ENCODE data around the gene CLOCK. TPM values are rescaled to one million over a fixed set of nuclear protein-coding genes. Genes with fewer than 3 reads are reported as not detected.

CLOCK gene
- total RNA-seq, 1 donor = 8.2 TPM

DNA sequence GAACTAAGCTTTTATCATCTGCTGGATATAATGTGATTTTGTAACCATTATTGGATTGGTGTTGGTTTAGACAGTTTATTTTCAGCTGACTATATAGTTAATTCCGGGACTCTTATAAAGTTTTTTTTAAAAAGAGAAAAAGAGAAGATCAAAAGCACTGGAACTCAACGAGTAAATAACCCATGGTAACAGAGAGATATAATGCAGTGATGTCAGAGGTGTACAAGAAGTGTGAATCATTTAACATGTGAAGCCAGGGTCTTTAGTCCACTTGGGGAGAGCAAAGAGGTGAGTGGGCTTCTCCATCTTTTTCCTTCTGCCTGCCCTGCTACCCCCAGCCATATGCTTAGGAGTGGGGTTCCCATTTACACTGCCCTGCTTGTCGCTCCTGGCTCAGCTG is 147.7 kb downstream of the CLOCK start:
- Histone ChIP-seq H3K4me3 (ENCODE audit: low read length) (no peak overlapping the region), H3K9me3 (ENCODE audit: low read depth, low read length) (no peaks in the 10 kb centered on the region), H3K4me1 (ENCODE audit: insufficient read depth, low read length) (peaks cover 39% of the 10 kb centered on the region), H3K27me3 (ENCODE audit: insufficient read depth, low read length) (no peaks in the 10 kb centered on the region)

DNA sequence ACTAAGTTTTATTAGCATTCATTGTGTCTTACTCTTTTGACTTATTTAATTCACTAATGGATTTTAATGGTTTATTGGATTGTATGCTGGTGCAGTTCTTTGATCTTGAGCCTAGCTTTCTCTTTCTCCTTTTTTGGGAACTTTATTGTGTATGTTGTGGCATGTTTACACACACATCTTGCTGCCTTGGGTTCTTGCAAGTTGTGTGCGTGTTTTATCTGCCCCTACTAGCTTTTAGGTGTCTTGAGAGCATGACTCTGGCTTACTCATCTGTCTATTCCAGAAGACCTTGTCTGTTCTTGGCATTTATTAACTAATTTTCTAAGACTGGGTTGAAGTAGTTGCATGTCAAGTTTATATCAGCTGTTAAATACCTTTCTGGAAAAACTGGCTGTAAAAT is 148.2 kb downstream of the CLOCK start:
- peak overlapping the region; percentile 93 for H3K4me3 ChIP-seq (ENCODE audit: low read length)
- no peaks in the 10 kb centered on the region for H3K27me3 ChIP-seq (ENCODE audit: insufficient read depth, low read length)
- peaks cover 39% of the 10 kb centered on the region for H3K4me1 ChIP-seq (ENCODE audit: insufficient read depth, low read length)
- H3K9me3 ChIP-seq (ENCODE audit: low read depth, low read length) = no peaks in the 10 kb centered on the region

DNA sequence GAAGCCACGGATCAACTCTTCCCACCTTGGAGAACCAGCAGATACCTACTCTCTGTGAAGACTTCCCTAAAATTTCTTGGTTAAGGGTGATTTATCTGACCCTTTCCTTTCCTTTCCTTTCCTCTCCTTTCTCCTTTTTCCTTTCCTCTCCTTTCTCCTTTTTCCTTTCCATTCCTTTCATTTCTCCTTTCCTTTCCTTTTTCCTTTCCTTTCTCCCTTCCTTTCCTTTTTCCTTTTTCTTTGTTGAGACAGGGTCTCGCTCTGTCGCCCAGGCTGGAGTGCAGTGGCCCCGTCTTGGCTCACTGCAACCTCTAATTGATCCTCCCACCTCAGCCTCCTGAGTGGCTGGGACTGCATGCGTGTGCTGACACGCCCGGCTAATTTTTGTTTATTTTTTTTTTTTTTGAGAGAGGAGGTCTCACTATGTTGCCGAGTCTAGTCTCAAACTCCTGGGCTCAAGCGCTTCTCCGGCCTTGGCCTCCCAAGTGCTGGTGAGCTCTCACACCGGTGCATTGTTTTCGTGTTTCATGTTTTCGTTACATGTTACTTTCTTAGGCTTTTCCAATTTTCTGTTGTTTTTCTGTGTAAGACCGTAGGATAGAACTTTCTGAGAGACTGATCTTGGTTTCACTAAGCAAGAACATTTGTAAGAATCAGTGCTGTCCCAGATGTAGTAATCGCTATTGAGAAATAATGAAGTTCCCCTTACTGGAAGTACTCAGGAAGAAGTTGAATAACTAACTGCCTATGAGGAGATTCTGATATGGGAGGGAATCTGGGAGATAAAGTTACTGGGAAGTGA is 149.0 kb downstream of the CLOCK start:
- H3K4me3 ChIP-seq (ENCODE audit: low read length) = peak overlapping the region; percentile 93
- peaks cover 39% of the 10 kb centered on the region for H3K4me1 ChIP-seq (ENCODE audit: insufficient read depth, low read length)
- H3K9me3 ChIP-seq (ENCODE audit: low read depth, low read length) = no peaks in the 10 kb centered on the region
- no peaks in the 10 kb centered on the region for H3K27me3 ChIP-seq (ENCODE audit: insufficient read depth, low read length)

DNA sequence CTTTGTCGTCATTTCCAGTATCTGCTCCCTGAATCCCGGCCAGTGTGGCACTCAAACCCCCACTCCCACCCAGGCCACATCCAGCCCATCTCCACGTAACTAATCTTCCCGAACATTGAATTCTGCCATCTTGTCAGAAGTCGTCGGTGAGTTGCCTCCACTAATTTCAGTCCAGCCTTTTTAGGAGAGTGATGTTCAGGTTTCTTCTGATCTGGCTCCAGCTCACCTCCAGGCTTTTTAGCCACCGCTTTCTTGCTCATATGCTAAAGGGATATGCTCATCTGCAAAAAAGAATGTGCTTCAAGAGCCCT is 149.6 kb downstream of the CLOCK start:
- H3K4me3 ChIP-seq (ENCODE audit: low read length) = peak overlapping the region; percentile 93
- no peaks in the 10 kb centered on the region for H3K9me3 ChIP-seq (ENCODE audit: low read depth, low read length)
- H3K4me1 ChIP-seq (ENCODE audit: insufficient read depth, low read length) = peaks cover 39% of the 10 kb centered on the region
- H3K27me3 ChIP-seq (ENCODE audit: insufficient read depth, low read length) = no peaks in the 10 kb centered on the region

DNA sequence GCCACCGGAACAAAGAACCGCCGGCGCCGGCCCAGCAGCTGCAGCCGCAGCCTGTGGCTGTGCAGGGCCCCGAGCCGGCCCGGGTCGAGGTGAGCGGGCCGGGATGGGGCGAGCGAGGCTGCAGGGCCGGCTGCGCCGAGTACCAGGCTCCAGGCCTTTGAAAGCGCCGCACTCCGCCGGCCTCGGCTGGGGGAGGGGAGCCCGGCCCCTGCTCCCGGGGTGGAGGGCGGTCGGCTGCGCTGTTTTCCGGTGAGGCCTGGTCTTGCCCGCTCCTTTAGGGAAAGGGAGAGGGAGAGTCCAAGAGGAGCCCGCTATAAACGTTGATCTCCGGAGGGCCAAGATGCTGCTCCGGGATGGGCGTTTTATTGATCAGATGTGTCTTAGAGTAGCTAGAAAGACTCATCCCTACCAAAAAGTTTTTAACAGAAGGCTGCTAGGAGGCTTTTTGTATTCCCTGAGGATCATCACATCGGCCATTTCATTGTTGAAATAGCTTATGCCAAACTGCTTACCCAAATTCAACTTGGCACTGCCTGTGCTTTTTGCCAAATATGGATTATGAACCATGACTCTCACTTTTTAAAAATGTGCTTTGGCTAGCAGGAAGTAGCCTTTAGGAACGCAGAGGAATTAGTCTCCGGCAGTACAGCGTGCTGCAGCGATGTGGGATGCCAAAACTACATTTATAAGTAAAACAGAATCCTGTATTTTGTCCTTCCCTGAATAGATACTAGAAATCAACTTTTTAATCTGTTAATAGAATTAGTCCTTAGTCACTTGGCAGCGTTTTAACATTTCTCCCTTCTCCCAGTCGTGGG is 150.2 kb downstream of the CLOCK start:
- Histone ChIP-seq H3K4me3 (ENCODE audit: low read length) (peak overlapping the region; percentile 93), H3K4me1 (ENCODE audit: insufficient read depth, low read length) (peaks cover 39% of the 10 kb centered on the region), H3K9me3 (ENCODE audit: low read depth, low read length) (no peaks in the 10 kb centered on the region), H3K27me3 (ENCODE audit: insufficient read depth, low read length) (no peaks in the 10 kb centered on the region)

DNA sequence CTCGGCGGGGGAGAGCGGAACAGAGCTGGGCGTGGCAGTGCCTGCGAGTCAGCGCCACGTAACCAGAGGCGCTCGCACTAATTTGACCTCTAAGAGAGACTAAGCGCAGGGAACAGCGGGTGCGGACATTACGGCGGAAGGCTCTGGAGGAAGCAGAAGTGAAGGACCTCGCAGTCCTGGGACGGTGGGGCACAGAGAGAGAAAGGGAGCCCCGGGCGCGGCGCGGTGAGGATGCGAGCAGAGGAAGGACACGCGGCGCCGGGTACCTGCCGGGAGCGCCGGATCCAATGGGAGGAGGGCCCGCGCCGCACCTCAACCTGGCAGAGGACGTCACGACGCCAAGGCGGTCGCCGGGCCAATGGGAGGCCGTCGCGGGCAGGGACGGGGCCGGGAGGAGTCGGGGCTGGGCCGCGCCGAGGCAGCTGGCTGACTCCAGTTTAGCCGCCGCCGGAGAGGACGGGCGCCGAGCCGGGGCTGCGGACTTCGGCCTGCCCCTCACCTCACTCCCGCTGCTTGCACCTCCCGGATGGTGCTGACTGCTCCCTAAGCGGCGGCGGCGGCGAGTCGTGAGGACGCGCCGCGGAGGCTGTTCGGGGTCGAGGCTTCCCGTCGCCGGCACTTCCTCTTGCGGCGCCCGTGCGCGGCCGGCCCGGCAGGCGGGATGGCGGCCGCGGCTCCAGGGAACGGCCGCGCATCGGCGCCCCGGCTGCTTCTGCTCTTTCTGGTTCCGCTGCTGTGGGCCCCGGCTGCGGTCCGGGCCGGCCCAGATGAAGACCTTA is 151.0 kb downstream of the CLOCK start, which contains the start of gene TMEM165:
Gene TMEM165 (plus strand): TSS at position 429 of the 779 bp plus-strand sequence. CDS start 233 bp downstream, at position 662.
- H3K4me1 ChIP-seq (ENCODE audit: insufficient read depth, low read length) = peaks cover 39% of the 10 kb centered on the region
- peak within 1 kb of the TSS; percentile 93 for H3K4me3 ChIP-seq (ENCODE audit: low read length)
- H3K9me3 ChIP-seq (ENCODE audit: low read depth, low read length) = no peaks in the 10 kb centered on the region
- H3K27me3 ChIP-seq (ENCODE audit: insufficient read depth, low read length) = no peaks in the 10 kb centered on the region

DNA sequence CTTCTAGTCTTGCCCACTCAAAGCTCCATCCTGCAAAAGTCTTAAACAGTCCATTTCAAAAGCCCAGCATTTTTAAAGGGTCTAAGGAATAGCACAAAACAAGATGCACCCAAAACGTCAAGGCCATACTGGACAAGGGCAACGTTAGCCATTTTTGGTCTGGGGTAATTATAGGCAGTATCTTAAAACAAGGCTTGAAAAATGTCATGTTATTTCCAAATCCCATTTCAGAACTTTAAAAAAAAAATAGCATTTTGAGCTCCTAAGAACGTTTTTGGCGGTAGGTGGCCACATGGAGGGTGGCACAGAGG is 151.5 kb downstream of the CLOCK start:
- Histone ChIP-seq H3K9me3 (ENCODE audit: low read depth, low read length) (no peaks in the 10 kb centered on the region), H3K4me3 (ENCODE audit: low read length) (peak overlapping the region; percentile 93), H3K4me1 (ENCODE audit: insufficient read depth, low read length) (peaks cover 39% of the 10 kb centered on the region), H3K27me3 (ENCODE audit: insufficient read depth, low read length) (no peaks in the 10 kb centered on the region)

DNA sequence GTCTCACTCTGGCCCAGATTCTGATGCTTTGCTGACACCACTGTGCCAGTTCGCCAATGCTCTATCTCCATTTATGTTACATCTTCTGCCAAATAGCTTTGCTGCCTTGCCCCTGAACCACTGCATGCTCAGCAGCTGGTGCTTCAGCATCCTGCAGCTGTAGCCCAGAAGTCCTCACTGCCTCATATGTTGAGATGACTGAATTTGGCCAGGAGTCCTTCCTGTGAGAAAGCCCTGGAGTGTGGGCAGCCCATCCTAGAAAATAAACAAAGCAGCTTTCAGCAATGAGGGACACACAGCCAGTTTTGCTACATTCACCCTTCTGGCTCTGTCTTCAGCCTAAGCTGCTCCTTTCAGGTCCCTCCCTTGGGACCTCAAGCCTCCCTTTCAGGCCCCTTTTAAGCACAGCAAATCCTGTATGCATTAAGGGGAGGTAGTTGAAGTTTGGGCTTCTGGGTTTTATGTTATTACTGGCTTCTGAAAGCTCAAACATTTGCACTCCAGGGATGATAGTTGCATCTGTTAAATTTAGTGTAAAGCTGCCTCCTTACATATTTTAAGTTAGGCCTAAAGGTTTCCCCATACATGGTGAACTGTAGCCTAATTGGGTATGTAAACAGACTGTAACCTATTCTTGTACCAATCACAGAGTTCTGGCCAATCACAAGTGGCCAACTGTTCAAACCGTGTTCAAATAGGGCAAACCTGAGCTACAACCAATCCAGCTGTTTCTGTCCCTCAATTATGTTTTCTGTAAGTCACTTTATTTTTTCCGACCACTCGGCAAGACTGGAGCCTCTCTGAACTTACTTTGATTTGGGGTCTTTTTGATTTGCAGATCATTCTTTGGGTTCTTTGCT is 153.0 kb downstream of the CLOCK start:
- Histone ChIP-seq H3K27me3 (ENCODE audit: insufficient read depth, low read length) (no peaks in the 10 kb centered on the region), H3K4me1 (ENCODE audit: insufficient read depth, low read length) (peaks cover 27% of the 10 kb centered on the region), H3K4me3 (ENCODE audit: low read length) (no peak overlapping the region), H3K9me3 (ENCODE audit: low read depth, low read length) (no peaks in the 10 kb centered on the region)

DNA sequence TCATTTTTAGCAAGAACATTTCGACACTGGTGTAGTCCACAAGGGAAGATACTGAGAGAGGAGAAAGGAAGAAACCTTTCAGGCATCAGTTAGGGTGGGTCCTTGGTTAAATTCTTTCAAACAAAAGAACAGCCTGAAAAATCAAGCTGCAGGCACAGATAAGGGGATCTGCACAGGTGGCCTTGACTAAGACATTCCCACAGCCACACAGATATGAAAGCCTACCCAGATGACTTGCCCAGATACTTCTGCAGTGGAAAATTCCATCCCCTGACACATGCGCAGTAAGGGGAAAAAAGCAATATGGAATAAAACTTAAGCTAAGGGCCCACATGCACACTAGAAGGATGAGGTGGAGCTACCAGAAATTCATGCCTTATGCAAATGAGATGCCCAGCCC is 159.9 kb downstream of the CLOCK start:
- Histone ChIP-seq H3K4me3 (ENCODE audit: low read length) (no peak overlapping the region), H3K27me3 (ENCODE audit: insufficient read depth, low read length) (no peaks in the 10 kb centered on the region), H3K9me3 (ENCODE audit: low read depth, low read length) (no peaks in the 10 kb centered on the region), H3K4me1 (ENCODE audit: insufficient read depth, low read length) (no peaks in the 10 kb centered on the region)

DNA sequence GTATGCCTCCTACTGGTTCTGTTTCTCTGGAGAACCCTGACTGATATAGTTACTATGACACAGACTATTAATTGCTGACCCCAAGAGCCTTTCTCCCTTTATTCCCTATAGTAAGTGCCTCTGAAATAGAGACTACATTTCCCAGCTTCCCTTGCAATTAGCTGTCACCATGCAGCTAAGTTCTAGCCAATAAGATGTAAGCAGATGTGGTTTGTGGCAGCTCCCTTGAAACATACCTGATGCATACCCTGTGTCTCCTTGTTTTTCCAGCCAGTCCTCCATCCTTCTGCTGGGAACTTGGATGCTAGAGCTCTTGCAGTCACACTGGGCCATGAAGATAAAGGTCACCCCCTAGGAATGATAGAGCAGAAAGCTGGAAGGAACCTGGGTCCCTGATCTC is 160.6 kb downstream of the CLOCK start:
- H3K4me1 ChIP-seq (ENCODE audit: insufficient read depth, low read length) = no peaks in the 10 kb centered on the region
- H3K4me3 ChIP-seq (ENCODE audit: low read length) = no peak overlapping the region
- H3K27me3 ChIP-seq (ENCODE audit: insufficient read depth, low read length) = no peaks in the 10 kb centered on the region
- H3K9me3 ChIP-seq (ENCODE audit: low read depth, low read length) = no peaks in the 10 kb centered on the region

DNA sequence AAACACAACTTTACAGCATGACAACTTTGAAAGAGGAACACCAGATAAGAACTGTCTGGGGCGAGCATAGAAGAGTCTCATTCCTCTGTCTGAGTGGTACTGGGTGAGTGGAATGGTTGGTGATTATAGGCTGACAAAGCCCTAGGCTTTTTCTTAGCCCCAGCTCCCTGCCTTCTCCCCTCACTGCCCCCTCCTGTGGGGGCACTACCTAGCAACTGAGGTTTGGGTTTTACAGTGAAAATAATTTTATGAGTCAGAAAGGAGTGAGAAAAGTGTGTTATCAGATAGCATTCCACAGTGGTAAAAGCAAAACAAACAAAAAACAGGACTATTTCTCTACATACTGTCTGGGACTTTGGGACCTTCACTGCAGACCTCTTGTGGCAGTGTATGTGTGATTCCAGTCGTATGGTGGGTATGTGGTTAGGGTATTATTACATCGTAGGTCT is 161.5 kb downstream of the CLOCK start:
- Histone ChIP-seq H3K4me3 (ENCODE audit: low read length) (no peak overlapping the region), H3K9me3 (ENCODE audit: low read depth, low read length) (no peaks in the 10 kb centered on the region), H3K27me3 (ENCODE audit: insufficient read depth, low read length) (no peaks in the 10 kb centered on the region), H3K4me1 (ENCODE audit: insufficient read depth, low read length) (no peaks in the 10 kb centered on the region)

DNA sequence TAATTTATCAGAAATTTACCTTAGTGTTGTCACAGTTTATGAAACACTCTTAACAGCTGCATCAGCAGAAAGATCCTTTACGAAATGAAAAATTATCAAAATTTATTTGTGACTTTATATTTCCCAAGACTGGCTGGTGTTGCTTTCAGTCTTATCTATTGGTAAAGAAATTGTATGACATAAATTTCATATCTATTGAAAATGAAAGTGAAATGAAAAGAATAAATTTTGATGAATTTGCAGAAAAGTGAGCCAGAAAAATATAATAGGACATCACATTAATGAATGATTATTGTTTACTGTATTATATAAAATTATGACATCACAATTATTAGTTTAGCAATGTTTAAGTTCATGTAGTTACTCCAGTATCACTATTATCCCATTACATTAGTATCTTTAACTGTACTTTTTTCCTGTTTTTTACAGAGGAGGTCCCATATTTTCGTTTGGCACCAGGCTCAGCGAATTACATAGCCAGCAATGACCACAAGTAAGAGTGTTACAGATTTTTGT is 164.2 kb downstream of the CLOCK start:
- H3K4me1 ChIP-seq (ENCODE audit: insufficient read depth, low read length) = no peaks in the 10 kb centered on the region
- H3K9me3 ChIP-seq (ENCODE audit: low read depth, low read length) = no peaks in the 10 kb centered on the region
- H3K27me3 ChIP-seq (ENCODE audit: insufficient read depth, low read length) = no peaks in the 10 kb centered on the region
- no peak overlapping the region for H3K4me3 ChIP-seq (ENCODE audit: low read length)

DNA sequence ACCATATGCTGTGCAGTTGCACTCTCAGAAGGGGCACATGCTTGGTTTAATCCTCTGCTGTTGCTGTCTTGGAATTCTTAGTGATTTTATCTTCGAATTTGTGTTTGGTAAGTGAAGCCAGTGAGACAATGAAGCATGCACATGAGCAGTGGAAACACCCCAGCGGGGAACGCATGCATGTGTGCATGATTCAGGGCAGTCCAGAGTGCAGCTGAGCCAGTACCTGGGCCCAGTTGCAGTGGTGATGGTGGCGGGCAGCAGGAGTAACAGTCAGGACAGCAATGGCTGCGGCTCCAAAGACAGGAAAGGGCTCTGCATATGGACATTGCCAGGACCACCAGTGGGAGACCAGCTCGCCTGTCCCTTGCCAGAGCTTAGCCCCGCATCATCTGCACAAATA is 165.2 kb downstream of the CLOCK start:
- H3K27me3 ChIP-seq (ENCODE audit: insufficient read depth, low read length) = no peaks in the 10 kb centered on the region
- no peaks in the 10 kb centered on the region for H3K9me3 ChIP-seq (ENCODE audit: low read depth, low read length)
- no peak overlapping the region for H3K4me3 ChIP-seq (ENCODE audit: low read length)
- no peaks in the 10 kb centered on the region for H3K4me1 ChIP-seq (ENCODE audit: insufficient read depth, low read length)

DNA sequence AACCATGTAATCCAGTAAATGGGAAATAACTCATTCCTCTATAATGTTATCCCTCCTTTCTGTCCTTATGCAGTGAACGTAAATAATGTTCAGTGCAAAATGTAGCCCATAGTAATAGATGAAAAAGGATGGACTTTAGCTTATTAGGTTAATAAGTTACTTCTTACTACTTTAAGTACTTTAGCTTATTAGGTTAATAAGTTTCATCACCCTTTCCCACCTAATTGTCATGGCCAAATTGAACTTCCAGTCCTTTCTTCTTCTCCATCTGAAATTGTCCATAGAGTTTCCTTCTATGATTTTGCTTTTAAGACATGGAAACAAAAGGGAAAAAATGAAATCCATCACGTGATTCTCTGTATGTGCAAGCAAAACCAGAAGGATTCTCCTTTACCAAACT is 166.1 kb downstream of the CLOCK start:
- Histone ChIP-seq H3K9me3 (ENCODE audit: low read depth, low read length) (no peaks in the 10 kb centered on the region), H3K4me3 (ENCODE audit: low read length) (no peak overlapping the region), H3K27me3 (ENCODE audit: insufficient read depth, low read length) (no peaks in the 10 kb centered on the region), H3K4me1 (ENCODE audit: insufficient read depth, low read length) (no peaks in the 10 kb centered on the region)

Data from mononuclear cell (primary cell).